ENCODE measurements around the gene PAQR8. TPM values are rescaled to one million over a fixed set of nuclear protein-coding genes. Genes with fewer than 3 reads are reported as not detected.

PAQR8 gene
- total and polyA plus RNA-seq, 2 of the 13 experiments (the other 11 are each of a cell fraction or from before 2014, with no cell fraction given), result 37.7 to 50.7 TPM

DNA sequence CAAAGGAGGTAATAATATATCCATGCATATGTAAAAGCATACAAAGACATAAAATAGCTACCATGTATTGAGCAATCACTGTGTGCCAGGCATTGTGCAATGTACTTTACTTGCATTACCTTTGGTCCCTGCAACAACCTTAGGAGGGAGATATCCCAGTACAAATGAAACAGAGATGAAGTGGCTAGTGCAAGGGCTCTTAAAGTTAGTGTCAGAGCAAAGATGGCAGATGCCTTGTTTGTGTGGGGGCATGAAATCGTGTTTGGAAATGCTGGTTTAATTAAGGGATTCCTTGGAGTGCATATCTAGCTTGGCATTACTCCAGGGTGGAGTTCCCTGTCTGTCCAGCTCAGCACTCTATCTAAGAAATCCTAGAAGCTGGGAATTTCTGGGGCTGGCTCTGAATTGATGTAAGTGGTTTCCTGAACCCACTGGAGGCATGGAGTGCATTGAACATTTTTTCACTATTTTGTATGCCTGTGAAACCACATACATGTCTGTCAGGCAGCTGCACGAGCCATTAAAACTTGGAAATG, 9.8 kb downstream of the PAQR8 start (continued):
- TF ChIP-seq ZNF670 (CRISPR knock-in tag; IDR thresholded peaks at IDR 0.05; ENCODE audit: borderline replicate concordance), result no peak
- TF ChIP-seq ZNF205 (CRISPR knock-in tag; IDR thresholded peaks at IDR 0.05), result peak; percentile 36; the same call in 1 of the 2 replicates
- TF ChIP-seq E2F5 (CRISPR knock-in tag; conservative IDR thresholded peaks at IDR 0.05), result no peak
- no peak for TF ChIP-seq GLMP (CRISPR knock-in tag; IDR thresholded peaks at IDR 0.05; ENCODE audit: borderline replicate concordance)
- peak; percentile 82; the same call in 1 of the 2 replicates for TF ChIP-seq ZBTB20 (CRISPR knock-in tag; IDR thresholded peaks at IDR 0.05; ENCODE audit: borderline replicate concordance, low read depth)
- TF ChIP-seq DMAP1 (CRISPR knock-in tag; IDR thresholded peaks at IDR 0.05), result peak; percentile 41; the same call in 1 of the 2 replicates
- TF ChIP-seq SIN3B (IDR thresholded peaks at IDR 0.05; ENCODE audit: low read length), result no peak
- peak; percentile 54 for TF ChIP-seq ERF (CRISPR knock-in tag; IDR thresholded peaks at IDR 0.05)
- no peak for TF ChIP-seq ZNF138 (CRISPR knock-in tag; IDR thresholded peaks at IDR 0.05; ENCODE audit: low read depth)
- no peak for TF ChIP-seq ZNF547 (CRISPR knock-in tag; IDR thresholded peaks at IDR 0.05)
- TF ChIP-seq, protein P1, sequence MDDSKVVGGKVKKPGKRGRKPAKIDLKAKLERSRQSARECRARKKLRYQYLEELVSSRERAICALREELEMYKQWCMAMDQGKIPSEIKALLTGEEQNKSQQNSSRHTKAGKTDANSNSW (CRISPR knock-in tag; IDR thresholded peaks at IDR 0.05; ENCODE audit: borderline replicate concordance), result no peak
- TF ChIP-seq ZNF251 (CRISPR knock-in tag; IDR thresholded peaks at IDR 0.05), result no peak
- no peak for TF ChIP-seq PRPF4 (IDR thresholded peaks at IDR 0.05; ENCODE audit: low read depth, low read length, poor library complexity, severe bottlenecking)
- peak; percentile 50; the same call in 1 of the 2 replicates for TF ChIP-seq FOXK1 (CRISPR knock-in tag; IDR thresholded peaks at IDR 0.05; ENCODE audit: borderline replicate concordance, low read depth)
- TF ChIP-seq ZSCAN5A (CRISPR knock-in tag; IDR thresholded peaks at IDR 0.05; ENCODE audit: borderline replicate concordance), result peak; percentile 77; the same call in 1 of the 2 replicates
- TF ChIP-seq MEF2D (CRISPR knock-in tag; IDR thresholded peaks at IDR 0.05), result 0 out of 2 replicates have a peak, but pooled peaks have one; percentile 25
- TF ChIP-seq SRF (IDR thresholded peaks at IDR 0.05; ENCODE audit: low read depth, low read length), result no peak
- TF ChIP-seq, protein P2, sequence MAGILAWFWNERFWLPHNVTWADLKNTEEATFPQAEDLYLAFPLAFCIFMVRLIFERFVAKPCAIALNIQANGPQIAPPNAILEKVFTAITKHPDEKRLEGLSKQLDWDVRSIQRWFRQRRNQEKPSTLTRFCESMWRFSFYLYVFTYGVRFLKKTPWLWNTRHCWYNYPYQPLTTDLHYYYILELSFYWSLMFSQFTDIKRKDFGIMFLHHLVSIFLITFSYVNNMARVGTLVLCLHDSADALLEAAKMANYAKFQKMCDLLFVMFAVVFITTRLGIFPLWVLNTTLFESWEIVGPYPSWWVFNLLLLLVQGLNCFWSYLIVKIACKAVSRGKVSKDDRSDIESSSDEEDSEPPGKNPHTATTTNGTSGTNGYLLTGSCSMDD (CRISPR knock-in tag; IDR thresholded peaks at IDR 0.05), result no peak
- TF ChIP-seq ARNT2 (CRISPR knock-in tag; IDR thresholded peaks at IDR 0.05; ENCODE audit: low read depth), result no peak
- no peak for TF ChIP-seq ZNF766 (CRISPR knock-in tag; IDR thresholded peaks at IDR 0.05; ENCODE audit: borderline replicate concordance)
- TF ChIP-seq ZSCAN30 (CRISPR knock-in tag; IDR thresholded peaks at IDR 0.05), result no peak; the same call in 1 of the 2 replicates
- peak; percentile 44; the same call in 1 of the 2 replicates for TF ChIP-seq RBFOX2 (IDR thresholded peaks at IDR 0.05; ENCODE audit: low read depth, low read length)
- TF ChIP-seq, protein P3, sequence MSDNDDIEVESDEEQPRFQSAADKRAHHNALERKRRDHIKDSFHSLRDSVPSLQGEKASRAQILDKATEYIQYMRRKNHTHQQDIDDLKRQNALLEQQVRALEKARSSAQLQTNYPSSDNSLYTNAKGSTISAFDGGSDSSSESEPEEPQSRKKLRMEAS (IDR thresholded peaks at IDR 0.05), result peak; percentile 38; the same call in 1 of the 2 replicates
- no peak for TF ChIP-seq ZNF761 (CRISPR knock-in tag; conservative IDR thresholded peaks at IDR 0.05)
- peak; percentile 17; the same call in 1 of the 2 replicates for TF ChIP-seq ZBTB43 (CRISPR knock-in tag; conservative IDR thresholded peaks at IDR 0.05)
